HG02884 (cell line): ENCODE results near the gene ZBTB7C.

ENCODE experiments used
- ATAC-seq: cut with Tn5 transposase; IDR thresholded peaks from one replicate; pipeline ENCODE4 v1.9.1; 2021; ENCODE audit warnings: mild to moderate bottlenecking, moderate library complexity; ENCODE audit not compliant: unreplicated experiment

Gene ZBTB7C

GRCh38 chr18:48049757-48050156, 359.4 kb downstream of the ZBTB7C start:
- ATAC-seq: no peak

- no peak for ATAC-seq
Observed at GRCh38 chr18:48048251-48048650, 360.9 kb downstream of the ZBTB7C start.

DNA sequence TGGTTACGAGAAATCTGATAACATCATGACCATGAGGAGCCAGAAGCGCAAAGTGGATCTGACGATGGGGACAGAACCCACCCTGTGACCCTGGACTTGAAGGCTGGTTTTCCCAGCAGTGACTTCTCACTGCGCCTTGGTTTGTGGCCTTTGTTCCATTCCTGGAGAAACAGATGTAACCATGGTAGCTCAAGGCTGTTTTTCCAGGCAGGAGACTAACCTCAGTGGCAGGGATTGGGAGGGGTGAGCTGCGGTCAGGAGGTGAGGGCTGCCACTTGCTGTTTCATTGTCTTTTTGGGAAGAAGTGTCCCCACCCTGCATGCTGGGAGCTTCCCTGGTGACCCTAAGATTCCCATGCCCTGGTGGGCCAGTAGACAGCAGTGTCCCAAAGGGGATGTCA, 362.3 kb downstream of the ZBTB7C start:
- no peak for ATAC-seq

DNA sequence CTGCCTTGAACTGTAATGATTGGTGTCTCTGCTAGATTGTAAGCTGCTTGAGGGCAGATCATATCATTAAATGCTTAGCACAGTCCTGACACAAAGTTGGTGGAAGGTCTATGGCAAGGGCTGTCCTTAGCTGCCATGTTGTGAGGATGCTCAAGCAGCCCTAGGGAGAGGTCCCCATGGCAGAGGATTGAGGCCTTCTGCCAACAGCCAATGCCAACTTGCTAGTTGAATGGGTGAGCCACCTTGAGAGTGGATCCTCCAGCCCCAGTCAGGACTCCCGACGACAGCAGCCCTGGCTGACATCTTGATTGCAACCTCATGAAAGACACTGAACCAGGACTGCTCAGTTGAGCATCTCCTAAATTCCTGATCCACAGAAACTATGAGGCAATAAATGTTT, 363.4 kb downstream of the ZBTB7C start:
- ATAC-seq: no peak

GRCh38 chr18:48044944-48045343, 364.2 kb downstream of the ZBTB7C start:
- no peak for ATAC-seq

DNA sequence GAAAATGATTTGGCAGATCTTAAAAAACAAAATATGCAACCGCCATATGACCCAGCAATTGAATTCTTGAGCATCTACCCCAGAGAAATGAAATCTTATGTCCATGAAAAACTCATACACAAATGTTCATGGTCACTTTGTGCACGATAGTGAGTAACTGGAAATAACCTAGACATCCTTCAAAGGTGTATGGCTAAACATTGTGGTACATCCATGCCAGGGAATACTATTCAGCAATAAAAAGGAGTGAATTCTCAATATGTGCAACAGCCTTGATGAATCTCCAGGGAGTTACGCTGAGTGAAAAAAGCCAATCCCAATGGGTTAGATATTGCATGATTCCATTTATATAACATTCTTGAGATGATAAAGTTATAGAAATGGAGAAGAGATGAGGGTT, 366.0 kb downstream of the ZBTB7C start:
- ATAC-seq: no peak

GRCh38 chr18:48042431-48042830, 366.8 kb downstream of the ZBTB7C start:
- ATAC-seq: no peak

- no peak for ATAC-seq
Observed at GRCh38 chr18:48040457-48041110, 368.6 kb downstream of the ZBTB7C start.

GRCh38 chr18:48039769-48040215, 369.4 kb downstream of the ZBTB7C start:
- no peak for ATAC-seq

GRCh38 chr18:48038636-48039035, 370.5 kb downstream of the ZBTB7C start:
- ATAC-seq: no peak

GRCh38 chr18:48037481-48038271, 371.5 kb downstream of the ZBTB7C start:
- ATAC-seq: no peak

DNA sequence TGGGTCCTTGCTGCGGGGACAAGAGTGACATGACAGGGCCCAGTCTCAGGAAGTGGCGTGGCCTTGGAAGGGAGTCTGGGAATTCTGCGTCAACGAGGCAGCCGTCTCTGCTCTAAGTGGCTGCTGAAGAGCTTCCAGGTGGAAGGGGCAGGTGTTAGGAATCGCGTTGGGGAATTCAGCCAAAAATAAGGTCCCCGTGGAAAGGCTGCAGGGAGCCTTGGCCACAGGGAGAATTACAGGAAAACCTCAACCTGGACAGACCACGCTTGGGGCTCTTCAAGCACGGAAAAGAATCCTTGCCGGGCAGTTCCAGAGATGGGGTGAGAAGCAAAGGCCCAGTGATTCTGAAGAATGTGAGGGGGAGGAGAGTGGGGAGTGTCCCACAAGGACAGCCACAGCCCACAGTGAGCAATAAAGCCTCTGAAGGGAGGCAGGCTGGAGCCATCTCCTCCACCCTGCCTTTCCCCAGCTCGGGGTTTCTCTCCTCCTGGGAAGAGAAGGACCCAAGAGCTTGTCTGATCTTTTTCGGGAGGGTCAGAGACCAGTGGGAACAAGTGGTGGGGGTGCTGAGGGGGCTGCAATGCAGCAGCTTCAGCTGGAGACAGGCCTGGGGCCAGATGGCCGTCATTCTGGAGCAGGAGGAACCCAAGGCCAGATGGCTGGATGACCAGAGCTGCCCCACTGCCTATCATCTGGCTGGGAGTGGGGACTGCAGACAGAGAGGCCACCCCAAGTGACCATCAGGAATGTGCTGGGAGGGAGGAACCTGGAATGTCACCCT, 372.4 kb downstream of the ZBTB7C start:
- ATAC-seq: no peak

DNA sequence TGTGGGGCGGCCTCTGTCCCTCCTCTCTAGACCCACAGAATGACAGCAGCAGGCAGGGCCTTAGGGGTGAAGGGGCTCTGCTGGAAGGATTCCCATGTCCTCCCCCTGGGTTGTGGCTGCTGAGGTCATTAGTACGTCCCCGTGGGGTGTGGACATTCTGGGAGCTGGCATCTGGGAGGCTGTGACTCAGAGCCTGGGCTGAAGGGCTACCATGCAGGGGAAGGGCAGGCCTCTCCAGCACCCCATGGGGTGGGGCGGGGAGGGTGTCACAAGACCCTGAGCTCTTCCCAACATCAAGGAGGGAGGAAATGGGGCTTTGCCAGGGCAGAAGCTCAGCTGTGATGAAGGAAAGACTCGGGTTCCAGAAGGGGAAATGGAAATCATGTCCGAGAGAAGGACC, 373.0 kb downstream of the ZBTB7C start:
- ATAC-seq: no peak

GRCh38 chr18:48035556-48035860, 373.7 kb downstream of the ZBTB7C start:
- ATAC-seq: no peak

DNA sequence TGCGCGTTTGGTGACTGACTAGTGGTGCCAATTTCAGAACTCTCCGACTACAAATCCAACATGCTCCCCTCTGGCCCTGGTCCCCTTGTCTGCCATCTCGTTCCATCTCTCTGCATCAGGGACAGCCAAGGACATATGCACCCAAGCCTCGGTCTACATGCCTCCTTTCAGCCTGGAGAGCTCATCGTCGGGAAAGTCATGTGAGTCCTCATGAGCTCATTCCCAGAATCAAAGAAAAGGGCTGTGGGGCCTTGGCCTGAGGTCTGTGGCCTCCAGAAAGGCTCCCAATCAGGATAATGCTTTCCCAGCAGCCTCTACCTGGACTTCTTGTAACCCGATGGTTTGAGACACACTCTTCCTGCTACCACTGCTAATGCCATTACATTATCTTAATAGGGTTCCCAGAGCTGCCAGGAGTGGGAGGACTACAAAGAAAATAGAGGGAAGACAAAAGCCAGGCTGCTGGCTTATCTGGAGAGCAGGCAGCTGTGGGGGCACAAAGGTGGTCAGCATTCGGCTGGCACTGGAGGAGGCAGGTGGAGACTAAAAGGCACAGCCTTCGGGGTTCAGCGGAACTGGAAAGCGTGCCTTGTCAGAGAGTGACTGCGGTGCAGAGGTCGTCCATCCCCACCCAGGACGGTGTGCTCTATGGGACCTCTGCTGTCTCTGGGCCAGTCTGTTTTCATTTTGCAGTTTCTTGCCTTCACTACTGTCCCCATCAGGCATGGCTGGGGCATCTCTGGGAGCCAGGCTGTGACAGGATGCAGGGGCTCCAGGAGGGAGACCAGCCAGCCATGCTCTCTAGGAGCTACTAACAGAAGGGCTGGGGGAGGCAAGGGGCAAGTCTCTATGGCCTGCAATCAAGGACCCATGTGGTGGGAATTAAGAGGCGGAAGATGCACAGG, 374.3 kb downstream of the ZBTB7C start:
- no peak for ATAC-seq

- no peak for ATAC-seq
Observed at GRCh38 chr18:48033790-48034650, 375.2 kb downstream of the ZBTB7C start.

- ATAC-seq: no peak
Observed at GRCh38 chr18:48032876-48033789, 376.1 kb downstream of the ZBTB7C start.

DNA sequence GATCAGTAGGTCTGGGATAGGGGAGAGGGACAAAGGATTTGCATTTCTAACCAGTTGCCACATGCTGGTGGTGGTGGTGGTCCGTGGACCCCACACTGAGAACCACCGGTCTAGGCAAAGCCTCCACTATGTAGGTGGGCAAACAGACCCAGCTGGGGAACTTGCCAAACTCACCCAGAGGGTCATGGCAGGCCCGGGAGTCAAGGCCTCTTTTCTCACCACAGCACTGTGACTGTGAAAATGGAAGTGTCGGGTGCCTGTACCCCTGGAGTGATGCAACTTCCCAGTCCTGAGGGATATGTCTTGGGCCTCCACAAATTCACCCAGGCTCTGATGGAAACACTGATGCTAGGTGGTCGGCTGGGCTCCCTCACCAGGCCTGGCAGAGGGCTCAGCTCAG, 377.5 kb downstream of the ZBTB7C start:
- no peak for ATAC-seq
